ENCODE data around the gene EPB41. TPM values are rescaled to one million over a fixed set of nuclear protein-coding genes. Genes with fewer than 3 reads are reported as not detected.

Gene EPB41
- total and polyA plus RNA-seq, 2 of the 4 experiments (the other 2 are of a cell fraction), result 4.6 to 10.0 TPM

DNA sequence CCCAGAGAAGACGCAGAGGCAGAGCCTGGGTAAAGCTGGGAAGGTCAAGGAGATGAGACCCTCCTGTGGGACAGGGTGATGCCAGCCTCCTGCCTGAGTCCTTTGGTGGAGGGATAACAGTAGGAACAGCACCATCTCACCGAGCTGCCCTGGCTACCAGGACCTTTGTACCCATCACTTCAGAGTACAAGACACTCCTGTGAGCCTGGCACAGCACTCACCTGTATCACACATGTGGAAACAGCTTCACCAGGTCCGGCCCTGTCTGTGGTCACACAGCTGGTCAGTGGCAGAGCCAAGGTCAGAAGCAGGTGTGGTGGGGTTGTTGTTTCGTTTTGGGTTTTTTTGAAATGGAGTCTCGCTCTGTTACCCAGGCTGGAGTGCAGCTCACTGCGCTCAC lies 214.4 kb downstream of the EPB41 start:
- Histone ChIP-seq H2BK5ac (ENCODE audit: low read depth, low read length, poor library complexity, severe bottlenecking) (no peak overlapping the region), H2BK20ac (ENCODE audit: low read depth, low read length) (no peak overlapping the region), H4K20me1 (ENCODE audit: insufficient read depth, low read length) (no peaks in the 10 kb centered on the region), H3K14ac (replicated peaks; ENCODE audit: low read depth, low read length) (no peak overlapping the region), H3K4me2 (ENCODE audit: low read depth, low read length) (no peak overlapping the region), H3K4me3 (ENCODE audit: insufficient read depth, low read depth, low read length) (no peak overlapping the region), H3K9me1 (ENCODE audit: insufficient read depth, low read length) (no peaks in the 10 kb centered on the region), H3K27me3 (ENCODE audit: control insufficient read depth, insufficient read depth, low read length) (no peaks in the 10 kb centered on the region), H2AK9ac (replicated peaks; ENCODE audit: low read depth, low read length, poor library complexity) (no peak overlapping the region), H4K5ac (ENCODE audit: low read depth, low read length) (no peak overlapping the region), H3K18ac (ENCODE audit: low read depth, low read length) (no peak overlapping the region), H3K4ac (ENCODE audit: low read depth, low read length) (no peak overlapping the region), H3K36me3 (ENCODE audit: control insufficient read depth, insufficient read depth, low read length) (no peaks in the 10 kb centered on the region), H3K23ac (ENCODE audit: low read depth, low read length) (no peak overlapping the region), H2AK5ac (ENCODE audit: low read depth, low read length) (no peak overlapping the region), H2AFZ (replicated peaks; ENCODE audit: low read length, poor library complexity) (no peak overlapping the region), H3K9me3 (ENCODE audit: control insufficient read depth, insufficient read depth, low read length) (no peaks in the 10 kb centered on the region), H2BK120ac (ENCODE audit: low read depth, low read length) (no peak overlapping the region), H4K8ac (ENCODE audit: low read depth in 2 of 2, low read length in 2 of 2) (no peak overlapping the region), H3K56ac (ENCODE audit: extremely low read depth, insufficient read depth, low read length) (no peak overlapping the region), H3K4me1 (ENCODE audit: control insufficient read depth, insufficient read depth, low read length) (peaks cover 5% of the 10 kb centered on the region; the same call in 1 of the 2 replicates), H4K91ac (ENCODE audit: insufficient read depth, low read depth, low read length) (no peak overlapping the region), H2BK15ac (ENCODE audit: low read depth, low read length) (no peak overlapping the region), H3K79me1 (ENCODE audit: low read depth in 1 of 2, low read length in 2 of 2) (no peaks in the 10 kb centered on the region), H3K9ac (ENCODE audit: low read depth, low read length) (no peak overlapping the region), H3K27ac (ENCODE audit: insufficient read depth, low read length) (no peak overlapping the region)
- no peak for TF ChIP-seq MAFK (IDR thresholded peaks at IDR 0.05; ENCODE audit: low read depth, low read length)
- no peak for TF ChIP-seq SMC3 (IDR thresholded peaks at IDR 0.05; ENCODE audit: low read depth, low read length)
- TF ChIP-seq RCOR1 (IDR thresholded peaks at IDR 0.05; ENCODE audit: insufficient replicate concordance, low read length), result no peak
- TF ChIP-seq, protein P1, sequence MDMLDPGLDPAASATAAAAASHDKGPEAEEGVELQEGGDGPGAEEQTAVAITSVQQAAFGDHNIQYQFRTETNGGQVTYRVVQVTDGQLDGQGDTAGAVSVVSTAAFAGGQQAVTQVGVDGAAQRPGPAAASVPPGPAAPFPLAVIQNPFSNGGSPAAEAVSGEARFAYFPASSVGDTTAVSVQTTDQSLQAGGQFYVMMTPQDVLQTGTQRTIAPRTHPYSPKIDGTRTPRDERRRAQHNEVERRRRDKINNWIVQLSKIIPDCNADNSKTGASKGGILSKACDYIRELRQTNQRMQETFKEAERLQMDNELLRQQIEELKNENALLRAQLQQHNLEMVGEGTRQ (IDR thresholded peaks at IDR 0.05; ENCODE audit: low read depth, low read length), result no peak
- no peak for TF ChIP-seq RAD21 (IDR thresholded peaks at IDR 0.05; ENCODE audit: low read length)
- no peak for TF ChIP-seq CHD1 (IDR thresholded peaks at IDR 0.05; ENCODE audit: low read depth, low read length)
- no peak for TF ChIP-seq FOS (IDR thresholded peaks at IDR 0.05; ENCODE audit: low read depth, low read length)
- TF ChIP-seq POLR2A (IDR thresholded peaks at IDR 0.05; ENCODE audit: low read depth, low read length), result no peak
- TF ChIP-seq MXI1 (IDR thresholded peaks at IDR 0.05; ENCODE audit: borderline replicate concordance, low read depth, low read length), result no peak
- TF ChIP-seq CEBPB (IDR thresholded peaks at IDR 0.05; ENCODE audit: low read depth, low read length), result no peak
- TF ChIP-seq, protein P2, sequence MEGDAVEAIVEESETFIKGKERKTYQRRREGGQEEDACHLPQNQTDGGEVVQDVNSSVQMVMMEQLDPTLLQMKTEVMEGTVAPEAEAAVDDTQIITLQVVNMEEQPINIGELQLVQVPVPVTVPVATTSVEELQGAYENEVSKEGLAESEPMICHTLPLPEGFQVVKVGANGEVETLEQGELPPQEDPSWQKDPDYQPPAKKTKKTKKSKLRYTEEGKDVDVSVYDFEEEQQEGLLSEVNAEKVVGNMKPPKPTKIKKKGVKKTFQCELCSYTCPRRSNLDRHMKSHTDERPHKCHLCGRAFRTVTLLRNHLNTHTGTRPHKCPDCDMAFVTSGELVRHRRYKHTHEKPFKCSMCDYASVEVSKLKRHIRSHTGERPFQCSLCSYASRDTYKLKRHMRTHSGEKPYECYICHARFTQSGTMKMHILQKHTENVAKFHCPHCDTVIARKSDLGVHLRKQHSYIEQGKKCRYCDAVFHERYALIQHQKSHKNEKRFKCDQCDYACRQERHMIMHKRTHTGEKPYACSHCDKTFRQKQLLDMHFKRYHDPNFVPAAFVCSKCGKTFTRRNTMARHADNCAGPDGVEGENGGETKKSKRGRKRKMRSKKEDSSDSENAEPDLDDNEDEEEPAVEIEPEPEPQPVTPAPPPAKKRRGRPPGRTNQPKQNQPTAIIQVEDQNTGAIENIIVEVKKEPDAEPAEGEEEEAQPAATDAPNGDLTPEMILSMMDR (conservative IDR thresholded peaks at IDR 0.05; ENCODE audit: low read depth, low read length), result no peak
- no peak for TF ChIP-seq RFX5 (IDR thresholded peaks at IDR 0.05; ENCODE audit: low read depth, low read length)
- no peak for TF ChIP-seq BHLHE40 (IDR thresholded peaks at IDR 0.05; ENCODE audit: low read depth, low read length)
- no peak for TF ChIP-seq NFE2L2 (IDR thresholded peaks at IDR 0.05; ENCODE audit: low read depth, low read length)
- in situ Hi-C loops (cut with MboI; ENCODE audit: low sequenced_read_pairs) (no loop called here), dilution Hi-C loops (cut with HindIII; ENCODE audit: low sequenced_read_pairs, unreplicated experiment) (no loop called here), intact Hi-C loops (cut with micrococcal nuclease) (no loop called here)
- ATAC-seq (ENCODE audit: low read depth), result no peak
- ChIA-PET POLR2A (ENCODE audit: unreplicated experiment) (no interaction called here), CTCF (interaction anchor here (0.5 kb wide), 1 partner anchor 65 kb away, joined by 4 read pairs; no protein-coding TSS in a partner anchor)
- 100% methylated on average over 1 of the region's 6 CpGs; no CpG with 5 or more reads in 1 of the 2 experiments for WGBS, 2 experiments (ENCODE audit: extremely low coverage in 2 of 2, insufficient read length in 1 of 2)
- no TSS peak for BruUV-seq (replicated peaks)
- DNase-seq, result no peak

Data from IMR-90 (cell line).